GM18519 (cell line): Measurements from ENCODE around the gene TOLLIP.
A peak's percentile ranks its signal among the peaks of the same experiment; 100 is the strongest.
"Not testable (repeated sequence)": the region's sequence is repeated elsewhere in the genome, so short reads cannot be mapped to it uniquely, and the experiment has no call there.

Experiments
- ATAC-seq: cut with Tn5 transposase; IDR thresholded peaks from one replicate; pipeline ENCODE4 v1.9.1; 2021; ENCODE audit warnings: mild to moderate bottlenecking, moderate library complexity; ENCODE audit not compliant: unreplicated experiment, low FRiP score

TOLLIP gene

GRCh38 chr11:1309498-1310317, at the start of gene TOLLIP:
Gene TOLLIP (minus strand): TSS chr11:1309632. CDS start chr11:1309498, 134 bp downstream.
- ATAC-seq: peak; percentile 53

GRCh38 chr11:1358931-1359330, 49.5 kb upstream of the TOLLIP start:
- ATAC-seq: not testable (repeated sequence)

- ATAC-seq: no peak
These were observed 48.9 kb upstream of the TOLLIP start for GRCh38 chr11:1358286-1358685.

DNA sequence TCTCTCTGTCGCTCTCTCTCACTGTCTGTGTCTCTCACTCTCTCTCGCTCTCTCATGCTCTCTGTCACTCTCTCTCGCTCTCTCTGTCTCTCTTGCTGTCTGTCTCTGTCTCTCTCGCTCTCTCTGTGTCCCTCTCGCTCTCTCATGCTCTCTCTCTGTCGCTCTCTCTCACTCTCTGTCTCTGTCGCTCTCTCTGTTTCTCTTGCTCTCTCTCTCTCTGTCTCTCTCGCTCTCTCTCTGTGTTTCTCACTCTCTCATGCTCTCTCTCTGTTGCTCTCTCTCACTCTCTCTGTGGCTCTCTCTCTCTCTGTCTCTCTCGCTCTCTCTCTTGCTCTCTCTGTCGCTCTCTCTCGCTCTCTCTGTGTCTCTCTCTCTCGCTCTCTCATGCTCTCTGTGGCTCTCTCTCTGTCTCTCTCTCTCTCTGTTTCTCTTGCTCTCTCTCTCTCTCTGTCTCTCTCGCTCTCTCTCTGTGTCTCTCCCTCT, 47.1 kb upstream of the TOLLIP start:
- no peak for ATAC-seq

DNA sequence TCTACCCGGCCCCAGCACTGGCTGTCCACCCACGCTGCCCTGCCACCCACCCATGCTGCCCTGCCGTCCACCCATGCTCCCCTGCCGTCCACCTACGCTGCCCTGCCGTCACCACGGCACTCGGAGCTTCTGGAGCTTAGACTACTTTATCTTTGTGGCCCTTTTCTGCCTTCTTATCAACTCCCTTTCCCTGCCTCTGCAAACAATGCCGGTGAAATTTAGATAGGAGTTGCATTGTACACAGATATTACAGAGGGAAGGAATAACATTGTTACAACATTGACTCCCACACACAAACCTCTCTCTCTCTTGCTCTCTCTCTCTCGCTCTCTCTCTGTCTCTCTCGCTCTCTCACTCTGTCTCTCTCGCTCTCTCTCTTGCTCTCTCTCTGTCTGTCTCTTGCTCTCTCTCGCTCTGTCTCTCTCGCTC, 46.6 kb upstream of the TOLLIP start:
- no peak for ATAC-seq

DNA sequence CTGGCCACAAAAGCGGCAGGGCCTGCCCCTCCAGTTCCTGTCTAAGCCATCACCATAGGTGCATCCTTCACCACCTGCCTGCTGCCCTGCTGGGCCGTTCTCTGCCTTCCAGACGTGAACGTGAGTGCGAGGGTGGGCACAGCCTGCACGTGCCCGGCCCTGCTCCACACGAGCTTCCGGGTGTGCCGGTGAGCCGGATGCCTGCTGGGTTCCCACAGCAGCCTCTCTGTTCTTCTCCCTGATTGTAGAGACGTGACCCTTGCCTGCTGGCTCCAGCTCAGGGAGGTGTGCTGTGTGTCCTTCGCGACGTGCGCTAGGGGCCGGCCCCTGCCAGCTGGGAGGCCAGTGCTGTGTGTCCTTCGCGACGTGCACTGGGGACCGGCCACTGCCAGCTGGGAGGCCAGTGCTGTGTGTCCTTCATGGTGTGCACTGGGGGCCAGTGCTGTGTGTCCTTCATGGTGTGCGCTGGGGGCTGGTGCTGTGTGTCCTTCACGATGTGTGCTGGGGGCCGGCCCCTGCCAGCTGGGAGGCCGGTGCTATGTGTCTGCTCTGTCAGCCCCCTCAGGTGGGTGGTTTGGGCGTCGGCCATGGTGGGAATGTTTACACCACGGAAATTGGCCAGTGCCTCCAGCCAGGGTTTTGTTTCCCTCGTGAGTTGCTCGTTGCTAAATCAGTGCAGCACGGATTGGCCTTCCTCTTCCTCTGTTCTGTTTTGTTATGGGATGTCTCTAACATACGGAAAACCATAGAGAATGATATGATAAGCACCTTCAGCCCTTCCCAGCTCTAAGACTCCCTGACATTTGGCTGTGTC, 44.9 kb upstream of the TOLLIP start:
- ATAC-seq: no peak

DNA sequence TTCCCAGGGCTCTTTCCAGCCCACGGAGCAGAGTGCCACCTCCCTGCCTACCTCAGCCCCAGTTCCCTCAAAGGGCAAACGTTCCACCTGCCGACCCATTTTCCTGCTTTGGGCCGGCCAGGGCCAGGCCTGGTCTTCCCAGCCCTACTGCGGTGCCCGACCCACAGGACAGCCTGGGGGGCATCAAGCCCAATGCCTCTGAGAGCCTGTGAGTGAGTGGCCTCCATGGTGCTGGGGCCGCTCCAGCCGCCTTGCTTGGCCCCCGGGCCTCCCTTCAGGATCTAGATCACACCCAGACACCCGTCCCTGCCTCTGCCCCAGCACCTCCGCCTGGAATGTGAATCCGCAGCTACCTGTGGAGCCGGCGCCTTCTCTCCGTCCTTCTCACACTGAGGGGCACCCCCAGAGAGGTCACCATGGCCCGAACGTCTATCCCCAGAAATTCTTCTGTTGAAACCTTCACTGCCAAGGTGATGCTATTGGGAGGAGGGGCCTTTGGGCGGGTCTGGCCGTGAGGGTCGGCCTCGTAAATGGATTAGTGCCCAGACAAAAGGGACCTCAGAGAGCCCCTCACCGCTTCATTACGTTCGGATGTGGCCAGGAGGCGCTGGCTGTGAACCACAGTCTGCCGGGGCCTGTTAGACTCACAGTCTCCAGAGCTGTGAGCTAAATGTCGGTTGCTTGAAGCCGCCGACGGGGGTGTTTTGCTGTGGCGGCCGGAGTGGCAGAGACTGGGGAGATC, 44.1 kb upstream of the TOLLIP start:
- ATAC-seq: no peak

DNA sequence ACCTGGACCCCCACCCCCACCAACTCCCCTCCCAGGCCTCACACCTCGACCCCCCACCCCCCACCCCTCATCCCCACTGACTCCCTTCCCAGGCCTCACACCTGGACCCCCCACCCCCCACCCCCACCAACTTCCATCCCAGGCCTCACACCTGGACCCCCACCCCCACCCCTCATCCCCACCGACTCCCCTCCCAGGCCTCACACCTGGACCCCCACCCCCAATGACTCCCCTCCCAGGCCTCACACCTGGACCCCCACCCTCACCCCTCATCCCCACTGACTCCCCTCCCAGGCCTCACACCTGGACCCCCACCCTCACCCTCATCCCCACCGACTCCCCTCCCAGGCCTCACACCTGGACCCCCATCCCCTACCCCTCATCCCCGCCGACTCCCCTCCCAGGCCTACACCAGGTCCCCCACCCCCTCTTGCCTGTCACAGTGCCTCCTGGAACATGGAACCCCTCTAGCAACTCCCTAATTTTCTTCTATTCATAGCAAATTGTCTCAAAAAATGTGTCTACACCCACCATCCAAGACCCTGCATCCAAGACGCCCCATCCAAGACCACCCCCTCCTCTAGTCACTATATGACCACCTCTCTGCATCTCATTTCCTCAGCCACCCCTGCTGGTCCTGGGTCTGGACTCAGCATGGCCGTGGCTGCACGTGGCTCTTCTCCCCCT, 43.4 kb upstream of the TOLLIP start:
- ATAC-seq: no peak

GRCh38 chr11:1351278-1351937, 42.0 kb upstream of the TOLLIP start:
- ATAC-seq: no peak

- ATAC-seq: no peak
These were observed 40.8 kb upstream of the TOLLIP start for GRCh38 chr11:1350086-1350725.

- no peak for ATAC-seq
These were observed 40.1 kb upstream of the TOLLIP start for GRCh38 chr11:1349327-1350041.

GRCh38 chr11:1348796-1349326, 39.4 kb upstream of the TOLLIP start:
- ATAC-seq: no peak

GRCh38 chr11:1348146-1348795, 38.8 kb upstream of the TOLLIP start:
- no peak for ATAC-seq

DNA sequence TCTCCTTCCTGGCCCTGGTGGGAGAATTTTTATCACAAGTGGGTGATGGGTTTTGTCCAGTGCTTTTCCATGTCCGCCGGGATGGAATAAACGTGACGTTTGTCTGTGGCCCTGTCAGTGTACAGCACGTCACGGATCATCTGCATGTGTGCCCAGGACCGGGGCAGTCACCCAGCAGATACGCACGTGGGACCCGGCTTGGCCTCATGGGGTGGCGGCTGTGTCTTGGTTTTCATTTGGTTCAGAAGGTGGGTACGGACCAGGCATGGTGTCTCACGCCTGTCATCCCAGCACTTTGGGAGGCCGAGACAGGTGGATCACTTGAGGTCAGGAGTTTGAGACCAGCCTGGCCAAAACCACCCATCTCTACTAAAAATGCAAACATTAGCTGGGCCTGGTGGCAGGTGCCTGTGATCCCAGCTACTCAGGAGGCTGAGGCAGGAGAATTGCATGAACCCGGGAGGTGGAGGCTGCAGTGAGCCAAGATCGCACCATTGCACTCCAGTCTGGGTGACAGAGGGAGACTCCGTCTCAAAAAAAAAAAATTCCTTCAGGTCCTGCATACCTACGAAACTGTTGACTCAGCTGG, 38.1 kb upstream of the TOLLIP start:
- ATAC-seq: not testable (repeated sequence)

DNA sequence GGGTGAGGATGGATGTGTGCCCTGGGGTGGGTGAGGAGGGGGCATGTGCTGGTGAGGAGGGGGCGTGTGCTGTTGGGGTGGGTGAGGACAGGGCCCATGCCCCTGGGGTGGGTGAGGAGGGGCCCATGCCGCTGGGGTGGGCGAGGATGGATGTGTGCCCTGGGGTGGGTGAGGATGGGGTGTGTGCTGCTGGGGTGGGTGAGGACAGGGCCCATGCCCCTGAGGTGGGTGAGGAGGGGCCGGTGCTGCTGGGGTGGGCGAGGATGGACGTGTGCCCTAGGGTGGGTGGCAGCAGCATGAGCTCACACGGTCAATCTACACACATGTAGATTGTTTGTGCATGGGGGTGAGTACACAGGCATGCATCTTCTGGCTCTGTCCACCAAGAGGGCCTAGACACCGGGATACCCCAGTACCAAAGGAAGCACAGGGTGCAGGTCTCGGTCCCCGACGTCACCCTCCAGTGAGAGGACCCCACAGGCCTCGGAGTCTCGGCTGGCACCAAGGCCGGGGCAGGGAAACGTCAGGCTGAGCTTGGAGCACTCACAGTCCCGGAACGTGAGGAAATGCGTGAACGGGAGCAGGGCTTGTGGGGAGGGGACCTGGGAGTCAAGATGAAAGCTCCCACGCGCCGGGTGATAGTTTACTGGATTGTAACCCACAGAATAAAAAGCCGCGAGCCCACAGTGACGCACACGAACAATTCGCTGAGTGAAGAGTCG, 37.4 kb upstream of the TOLLIP start:
- no peak for ATAC-seq

DNA sequence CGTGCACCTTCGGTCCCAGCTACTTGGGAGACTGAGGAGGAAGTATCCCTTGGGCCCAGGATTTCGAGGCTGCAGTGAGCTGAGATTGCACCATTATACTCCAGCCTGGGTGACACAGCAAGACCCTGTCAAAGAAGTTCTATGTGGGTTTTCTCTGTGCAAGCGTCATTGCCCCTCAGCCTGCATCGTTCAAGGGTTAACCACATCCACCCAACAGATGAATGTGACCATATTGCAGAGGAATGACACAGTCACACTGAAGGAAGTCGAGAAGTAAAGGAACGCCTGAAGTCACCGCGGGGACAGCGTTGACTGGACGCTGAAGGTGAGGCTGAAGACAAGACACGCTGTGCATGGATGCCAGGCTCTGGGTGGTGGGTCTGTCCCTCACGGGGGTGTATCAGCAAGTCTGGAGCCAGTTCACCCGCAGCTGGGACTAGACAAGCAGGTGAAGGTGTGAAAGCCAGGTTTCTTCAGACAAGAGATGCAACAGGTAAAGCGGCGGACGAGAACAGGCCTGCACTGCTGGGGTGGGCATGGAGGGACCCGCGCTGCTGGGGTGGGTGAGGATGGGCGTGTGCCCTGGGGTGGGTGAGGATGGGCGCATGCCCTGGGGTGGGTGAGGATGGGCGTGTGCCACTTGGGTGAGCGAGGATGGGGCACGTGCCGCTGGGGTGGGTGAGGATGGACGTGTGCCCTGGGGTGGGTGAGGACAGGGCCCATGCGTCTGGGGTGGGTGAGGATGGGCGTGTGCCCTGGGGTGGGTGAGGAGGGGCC, 36.5 kb upstream of the TOLLIP start:
- no peak for ATAC-seq
